HG03045 (cell line): ENCODE results near the gene METAP1.
A peak's percentile ranks its signal among the peaks of the same experiment; 100 is the strongest.
"Not testable (repeated sequence)": the region's sequence is repeated elsewhere in the genome, so short reads cannot be mapped to it uniquely, and the experiment has no call there.

ENCODE experiments used
- ATAC-seq: cut with Tn5 transposase; IDR thresholded peaks from one replicate; pipeline ENCODE4 v1.9.1; 2021; ENCODE audit warnings: mild to moderate bottlenecking, moderate library complexity; ENCODE audit not compliant: unreplicated experiment

Gene METAP1

DNA sequence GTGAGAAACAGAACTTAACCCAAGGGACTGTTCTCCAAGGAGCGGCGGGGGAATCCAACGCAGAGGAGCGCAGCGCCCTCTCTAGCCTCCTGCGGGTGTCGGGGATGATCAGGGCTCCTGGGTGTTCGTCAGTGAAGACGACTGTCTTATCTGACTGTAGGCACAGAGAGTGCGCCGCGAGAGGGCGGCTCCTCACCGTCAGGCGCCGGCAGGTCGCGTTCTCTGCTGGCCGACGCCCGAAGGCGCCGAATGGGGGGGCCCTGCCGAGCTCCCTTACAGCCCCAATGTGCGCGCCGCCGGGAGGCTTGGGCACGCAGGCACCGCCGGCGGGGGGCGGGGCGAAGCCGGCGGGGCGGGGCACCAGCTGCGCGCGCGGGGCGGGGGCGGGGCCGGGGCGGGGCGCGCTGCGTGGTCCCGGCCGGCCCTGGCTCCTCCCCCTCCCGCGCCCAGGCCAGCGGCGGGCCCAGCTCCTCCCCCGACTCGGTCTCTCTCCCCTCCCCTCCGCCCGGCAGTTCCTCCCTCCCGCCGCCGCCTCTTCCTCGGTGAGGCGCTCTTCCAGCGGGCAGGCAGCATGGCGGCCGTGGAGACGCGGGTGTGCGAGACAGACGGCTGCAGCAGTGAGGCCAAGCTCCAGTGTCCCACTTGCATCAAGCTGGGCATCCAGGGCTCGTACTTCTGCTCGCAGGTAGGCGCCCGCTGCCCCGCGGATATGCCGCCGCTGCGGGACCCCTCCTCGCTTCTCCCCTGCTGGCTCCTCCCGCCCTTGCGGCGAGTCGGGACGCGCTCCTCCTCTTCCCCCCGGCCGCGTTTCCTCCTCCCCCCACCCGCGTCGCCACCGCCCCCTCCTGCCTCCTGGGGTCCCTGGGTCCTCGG lies at the start of gene METAP1:
TSS of gene METAP1 (plus strand) at position 539 of the 873 bp plus-strand sequence. CDS start at position 572, 33 bp downstream.
- ATAC-seq: peak; percentile 94

DNA sequence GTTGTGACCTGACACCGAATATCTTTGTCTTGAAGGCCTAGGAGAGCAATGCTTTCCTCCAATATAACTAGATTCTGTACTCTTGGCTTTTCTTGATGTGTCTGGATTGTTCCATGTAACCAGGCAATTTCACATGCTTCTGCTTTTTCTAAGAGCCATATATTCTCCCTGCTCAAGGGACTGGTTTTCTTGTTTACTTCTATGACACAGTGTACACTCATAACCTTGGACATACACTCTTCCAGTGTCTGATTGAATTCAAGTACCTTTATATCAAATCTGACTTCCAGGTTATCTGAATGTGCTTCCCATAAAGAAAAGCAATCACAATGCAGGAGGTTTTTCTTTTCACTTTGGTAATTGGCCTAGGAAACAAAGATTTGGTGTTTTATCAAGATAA lies 49.2 kb upstream of the METAP1 start:
- no peak for ATAC-seq

DNA sequence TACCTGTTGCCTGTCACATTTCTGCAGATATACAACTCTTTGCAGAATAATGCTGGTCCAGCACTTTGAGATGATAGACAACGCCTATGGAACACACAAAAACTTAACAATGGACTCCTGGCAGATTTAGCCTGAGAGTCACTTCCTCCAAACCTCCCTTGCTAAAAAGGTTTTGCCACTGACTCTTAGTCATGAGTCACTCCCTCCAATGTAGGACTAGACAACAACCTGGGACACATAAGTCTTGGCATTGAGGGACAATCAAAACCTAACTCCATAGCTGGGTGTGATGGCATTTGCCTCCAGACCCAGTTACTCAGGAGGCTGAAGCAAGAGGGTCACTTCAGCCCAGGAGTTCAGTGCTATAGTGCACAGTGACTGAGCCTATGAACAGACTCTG lies 44.6 kb upstream of the METAP1 start:
- no peak for ATAC-seq

DNA sequence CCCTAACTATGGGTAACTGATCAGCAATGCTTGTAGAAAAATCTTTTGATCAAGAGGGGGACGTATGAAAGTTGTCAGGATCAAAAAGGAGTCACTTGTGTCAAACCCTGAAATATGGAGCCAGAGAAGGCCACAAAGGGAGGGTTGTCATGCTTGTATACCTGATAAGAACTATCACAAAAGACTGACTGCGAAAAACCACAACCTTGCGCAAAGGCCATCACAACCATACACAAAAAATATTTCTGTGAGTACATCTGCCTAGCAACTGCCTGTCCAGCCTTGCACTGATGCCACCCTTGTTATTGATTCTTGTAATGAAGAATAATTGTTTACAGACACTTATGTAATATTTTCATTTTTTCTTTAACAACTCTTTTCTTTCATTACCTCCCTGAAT lies 43.8 kb upstream of the METAP1 start:
- no peak for ATAC-seq

DNA sequence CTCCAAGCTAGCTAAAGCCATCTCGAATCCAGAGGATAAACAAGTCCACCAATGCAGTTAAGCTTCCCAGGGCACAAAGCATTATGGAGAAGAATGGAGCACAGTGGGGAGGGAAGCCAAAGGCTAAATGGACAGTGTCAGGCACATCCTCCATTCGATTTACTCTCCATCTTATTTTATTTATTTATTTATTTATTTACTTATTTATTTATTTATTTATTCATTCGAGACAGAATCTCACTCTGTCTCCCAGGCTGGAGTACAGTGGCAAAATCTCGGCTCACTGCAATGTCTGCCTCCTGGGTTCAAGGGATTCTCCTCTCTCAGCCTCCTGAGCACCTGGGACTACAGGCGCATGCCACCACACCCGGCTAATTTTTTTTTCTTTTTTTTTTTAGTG lies 40.3 kb upstream of the METAP1 start:
- ATAC-seq: no peak

DNA sequence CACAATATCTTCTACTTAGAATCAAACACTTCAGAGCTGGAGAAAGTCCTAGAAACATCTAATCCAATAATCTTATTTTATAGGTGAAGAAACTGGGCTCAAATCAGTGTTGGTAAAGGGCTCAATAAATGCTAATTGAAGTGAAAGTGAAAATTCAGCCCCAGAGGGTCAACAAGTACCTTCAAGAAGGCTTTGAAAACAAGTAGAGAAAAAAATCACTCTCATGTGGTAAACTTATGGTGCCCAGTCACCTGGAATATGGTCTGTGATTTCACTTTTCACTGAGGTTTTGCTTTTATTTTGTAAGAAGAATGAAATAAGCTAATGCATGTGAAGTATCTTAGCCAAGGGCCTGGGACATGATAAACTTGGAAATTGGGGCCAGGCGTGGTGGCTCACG lies 37.5 kb upstream of the METAP1 start:
- no peak for ATAC-seq

DNA sequence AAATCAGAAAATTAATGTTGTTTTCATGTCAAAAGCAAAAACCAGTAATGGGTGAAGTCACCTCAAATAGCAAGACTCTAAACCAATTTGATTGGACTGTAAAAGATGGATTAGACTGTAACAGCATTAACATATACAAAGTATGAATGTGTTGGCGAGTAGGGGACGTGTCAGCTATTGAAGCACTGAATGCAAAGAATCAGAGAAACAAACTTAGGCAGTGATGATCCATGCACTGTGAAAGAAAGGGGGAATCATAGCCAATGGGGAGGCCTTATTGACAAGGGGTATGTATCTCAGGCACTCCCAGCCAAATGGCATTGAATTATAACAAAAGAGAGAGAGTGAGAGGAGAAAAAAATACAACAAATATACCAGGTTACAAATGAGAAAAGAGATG lies 36.1 kb upstream of the METAP1 start:
- no peak for ATAC-seq

DNA sequence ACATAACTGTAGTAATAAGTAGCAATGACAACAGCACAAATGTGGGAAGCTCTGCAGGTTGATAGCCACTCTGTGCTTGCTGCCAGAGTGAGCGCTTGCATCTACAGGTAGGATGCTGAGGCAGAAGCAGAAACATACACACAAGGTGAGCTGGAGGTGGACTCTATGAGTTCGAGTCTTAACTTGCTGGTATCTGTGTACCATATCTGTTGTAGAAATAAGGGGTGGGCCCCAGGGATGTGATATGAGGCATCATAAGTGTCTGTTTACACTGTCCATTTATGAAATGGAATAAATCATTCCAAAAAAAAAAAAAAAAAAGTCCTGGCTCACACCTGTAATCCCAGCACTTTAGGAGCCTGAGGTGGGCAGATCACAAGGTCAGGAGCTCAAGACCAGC lies 33.8 kb upstream of the METAP1 start:
- no peak for ATAC-seq

DNA sequence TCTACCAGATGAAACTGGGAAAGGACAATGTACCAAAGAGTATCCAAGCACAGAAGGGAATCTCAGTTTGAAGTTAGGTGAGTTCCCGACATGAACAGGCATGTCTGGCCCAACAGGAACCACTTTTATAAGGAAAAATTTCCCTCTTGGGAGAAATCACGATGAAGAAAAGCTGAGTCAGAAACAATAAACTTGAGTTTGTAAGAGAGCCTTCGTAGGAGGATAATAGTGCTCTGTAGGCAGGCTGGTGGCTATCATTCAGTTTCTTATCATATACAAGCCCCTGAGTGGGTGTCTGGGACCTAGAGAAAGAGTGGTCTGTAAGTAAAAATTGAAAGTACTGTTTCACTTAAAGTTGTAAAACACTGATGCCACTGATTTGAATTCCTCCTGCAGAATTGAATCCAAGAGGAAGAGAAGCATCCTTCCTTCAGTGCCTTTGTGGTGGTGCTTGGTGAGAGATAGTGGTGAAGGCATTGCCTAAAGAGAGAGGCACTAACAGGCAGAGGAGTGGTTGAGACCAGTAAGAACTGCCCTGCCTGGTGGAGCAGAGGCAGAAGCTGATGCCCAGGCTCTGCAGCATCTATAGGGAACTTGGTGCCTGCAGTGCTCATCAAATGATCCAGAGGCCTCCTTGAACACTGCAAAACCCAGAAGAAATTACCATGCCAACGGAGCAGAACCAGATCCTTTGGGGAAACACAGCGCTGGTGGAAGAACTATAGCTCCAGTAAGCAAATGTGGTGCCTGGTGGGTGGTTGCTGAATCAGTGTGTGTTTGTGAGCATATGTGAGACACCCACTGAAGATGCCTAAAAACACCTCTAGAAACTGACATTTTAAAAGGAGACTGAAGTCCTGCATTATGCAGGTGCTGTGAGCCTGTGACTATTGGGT lies 31.7 kb upstream of the METAP1 start:
- no peak for ATAC-seq

DNA sequence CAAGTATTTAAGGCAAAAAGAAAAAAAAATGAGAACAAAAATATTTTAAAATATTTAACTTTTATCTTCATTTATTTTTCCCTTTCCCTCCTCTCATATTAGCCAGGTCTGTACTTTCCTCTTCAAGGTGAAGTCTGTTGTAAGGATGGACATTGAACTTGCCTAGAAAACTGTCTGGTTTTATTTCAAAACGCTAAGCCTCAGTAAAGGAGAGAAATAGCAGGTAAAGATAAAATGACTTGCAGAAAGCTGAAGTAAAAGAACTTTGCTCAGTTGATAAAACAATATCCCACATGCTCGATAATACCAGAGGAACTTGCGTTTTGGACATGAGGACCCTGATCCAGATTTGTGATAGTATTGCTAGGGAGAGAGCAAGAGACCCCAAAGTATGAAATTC lies 28.6 kb upstream of the METAP1 start:
- ATAC-seq: no peak

DNA sequence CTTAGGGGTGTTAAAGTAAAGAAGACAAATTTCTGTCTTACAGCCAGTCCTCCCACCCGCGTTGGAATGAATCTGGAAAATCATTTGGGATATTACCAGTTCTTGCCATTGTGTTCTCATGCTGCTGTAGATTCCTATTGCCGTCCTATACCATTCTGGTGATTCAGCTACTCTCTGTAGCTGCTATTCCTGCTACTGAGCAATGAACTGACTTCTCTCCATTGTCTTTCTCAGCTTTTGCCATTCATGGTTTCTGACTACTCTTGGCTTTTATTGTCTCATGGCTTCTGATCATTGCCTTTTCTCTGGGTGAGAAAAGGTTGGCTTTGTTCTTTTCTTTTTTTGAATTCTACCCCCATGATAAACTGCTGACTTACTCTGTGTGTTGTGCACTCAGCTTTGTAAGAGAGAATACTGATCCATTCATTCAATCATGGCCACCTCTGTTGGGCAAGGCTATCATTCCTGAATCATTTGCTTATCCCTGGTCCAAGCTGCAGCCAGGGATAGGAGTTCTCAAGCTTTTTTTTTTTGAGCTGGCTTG lies 27.7 kb upstream of the METAP1 start:
- ATAC-seq: no peak

DNA sequence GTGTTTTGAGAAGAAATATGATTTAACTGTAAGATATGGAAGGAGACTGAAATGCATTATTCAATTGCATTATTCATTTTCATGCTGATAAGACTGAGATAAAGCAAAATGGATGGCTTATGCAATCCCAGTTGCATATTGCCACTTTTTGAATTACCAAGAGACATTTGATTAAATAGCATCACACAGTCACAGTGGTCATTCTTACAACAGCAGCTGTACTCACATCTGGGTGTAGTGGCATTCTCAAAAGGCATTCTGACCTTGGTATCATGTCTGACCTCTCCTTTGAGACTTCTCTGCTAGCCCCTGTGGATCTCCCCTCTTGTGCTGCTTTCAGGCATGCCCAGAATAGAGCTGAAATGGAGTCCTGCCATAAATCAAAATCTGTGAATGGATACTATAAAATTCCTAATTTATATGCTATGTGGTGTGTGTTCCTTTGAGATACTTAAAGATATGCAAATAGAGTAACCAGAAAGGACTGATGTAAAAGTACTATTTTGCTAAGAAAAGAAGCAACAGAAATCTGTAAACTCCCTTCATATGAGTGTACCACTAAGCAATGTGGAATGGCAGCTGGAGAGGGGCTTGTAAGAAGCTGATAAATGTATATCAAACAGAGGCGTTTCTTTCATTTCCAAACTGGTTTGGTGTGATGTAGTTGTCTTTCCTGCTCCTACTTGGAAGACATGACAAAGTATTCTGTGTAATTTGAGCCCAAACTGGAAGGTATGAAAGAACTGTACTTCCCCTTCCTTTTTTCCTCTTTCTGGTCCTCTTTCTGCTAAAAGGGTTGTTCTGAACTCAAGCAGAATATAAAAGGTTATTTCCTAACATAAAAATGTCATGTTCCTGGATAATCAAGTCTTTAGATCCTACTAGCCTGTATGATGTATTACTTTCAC lies 25.4 kb upstream of the METAP1 start:
- no peak for ATAC-seq

DNA sequence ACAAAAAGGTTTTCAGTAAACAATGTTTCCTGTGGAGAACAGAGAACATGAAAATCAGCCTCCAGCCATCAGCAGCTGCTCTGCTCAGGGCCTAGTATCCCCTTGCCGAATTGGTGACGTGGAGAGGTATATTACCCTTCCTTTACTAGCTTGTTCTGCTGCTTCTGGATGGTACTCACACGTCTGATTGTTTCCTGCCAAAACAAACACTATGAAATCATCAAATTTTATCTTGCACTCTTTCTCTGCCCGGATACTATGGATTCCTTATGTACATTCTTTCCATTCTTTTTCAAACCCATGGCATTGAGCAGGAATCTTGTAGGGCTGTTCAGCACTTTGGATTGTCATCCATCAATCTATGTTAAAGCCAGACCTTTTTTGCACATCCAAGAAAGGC lies 18.8 kb upstream of the METAP1 start:
- ATAC-seq: no peak

DNA sequence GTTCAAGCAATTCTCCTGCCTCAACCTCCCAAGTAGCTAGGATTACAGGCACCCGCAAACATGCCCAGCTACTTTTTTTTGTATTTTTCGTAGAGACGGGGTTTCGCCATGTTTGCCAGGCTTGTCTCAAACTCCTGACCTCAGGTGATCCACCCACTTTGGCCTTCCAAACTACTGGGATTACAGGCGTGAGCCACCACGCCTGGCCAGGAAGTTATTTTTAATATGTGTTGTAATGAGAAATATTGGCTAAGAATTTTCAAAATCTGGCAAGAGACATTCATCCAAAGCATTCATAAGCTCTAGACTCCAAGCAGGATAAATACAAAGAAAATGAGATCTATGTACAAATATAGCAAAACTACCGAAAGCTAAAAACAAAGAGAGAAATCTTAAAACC lies 18.0 kb upstream of the METAP1 start:
- no peak for ATAC-seq

DNA sequence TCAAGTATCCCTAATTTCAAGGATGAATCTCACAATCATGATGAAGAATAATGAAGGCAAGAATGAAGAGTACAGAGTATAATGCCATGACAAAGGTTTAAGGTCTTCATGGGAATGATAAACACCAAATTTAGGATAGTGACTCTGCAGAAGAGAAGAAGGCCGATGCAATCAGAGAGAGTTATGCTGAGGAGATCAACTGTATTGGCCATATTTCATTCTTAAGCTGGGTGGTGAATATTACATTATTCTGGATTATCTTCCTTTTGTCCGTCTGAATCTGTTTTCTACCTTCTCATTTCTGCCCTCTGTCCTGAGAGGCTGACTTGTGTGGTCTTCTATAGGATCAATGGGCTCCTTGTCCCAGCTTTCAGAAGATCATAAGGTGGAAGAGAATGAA lies 7.8 kb upstream of the METAP1 start:
- ATAC-seq: no peak

DNA sequence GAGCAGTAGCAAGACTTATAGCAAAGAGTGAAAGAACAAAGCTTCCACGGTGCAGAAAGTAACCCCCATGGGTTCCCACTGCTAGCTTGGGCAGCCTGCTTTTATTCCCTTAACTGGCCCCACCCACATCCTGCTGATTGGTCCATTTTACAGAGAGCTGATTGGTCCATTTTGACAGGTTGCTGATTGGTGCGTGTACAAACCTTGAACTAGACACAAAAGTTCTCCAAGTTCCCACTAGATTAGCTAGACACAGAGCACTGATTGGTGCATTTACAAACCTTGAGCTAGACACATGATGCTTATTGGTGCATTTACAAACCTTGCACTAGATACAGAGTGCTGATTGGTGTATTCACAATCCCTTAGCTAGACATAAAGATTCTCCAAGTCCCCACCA lies 2.7 kb upstream of the METAP1 start:
- ATAC-seq: not testable (repeated sequence)

DNA sequence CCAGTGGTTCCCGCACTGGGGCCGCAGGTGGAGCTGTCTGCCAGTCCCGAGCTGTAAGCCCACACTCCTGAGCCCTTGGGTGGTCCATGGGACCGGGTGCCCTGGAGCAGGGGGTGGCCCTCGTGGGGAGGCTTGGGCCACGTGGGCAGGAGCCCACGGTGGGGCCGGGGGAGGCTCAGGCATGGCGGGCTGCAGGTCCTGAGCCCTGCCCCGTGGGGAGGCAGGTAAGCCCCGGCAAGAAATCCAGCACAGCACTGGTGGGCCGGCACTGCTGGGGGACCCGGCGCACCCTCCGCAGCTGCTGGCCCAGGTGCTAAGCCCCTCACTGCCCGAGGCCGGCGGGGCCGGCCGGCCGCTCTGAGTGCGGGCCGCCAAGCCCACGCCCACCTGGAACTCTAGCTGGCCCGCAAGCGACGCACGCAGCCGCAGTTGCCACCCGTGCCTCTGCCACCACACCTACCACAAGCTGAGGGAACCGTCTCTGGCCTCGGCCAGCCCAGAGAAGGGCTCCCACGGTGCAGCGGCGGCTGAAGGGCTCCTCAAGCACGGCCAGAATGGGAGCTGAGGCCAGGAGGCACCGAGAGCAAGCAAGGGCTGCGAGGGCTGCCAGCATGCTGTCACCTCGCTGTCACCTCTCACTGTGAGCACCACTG lies 2.0 kb upstream of the METAP1 start:
- ATAC-seq: no peak

DNA sequence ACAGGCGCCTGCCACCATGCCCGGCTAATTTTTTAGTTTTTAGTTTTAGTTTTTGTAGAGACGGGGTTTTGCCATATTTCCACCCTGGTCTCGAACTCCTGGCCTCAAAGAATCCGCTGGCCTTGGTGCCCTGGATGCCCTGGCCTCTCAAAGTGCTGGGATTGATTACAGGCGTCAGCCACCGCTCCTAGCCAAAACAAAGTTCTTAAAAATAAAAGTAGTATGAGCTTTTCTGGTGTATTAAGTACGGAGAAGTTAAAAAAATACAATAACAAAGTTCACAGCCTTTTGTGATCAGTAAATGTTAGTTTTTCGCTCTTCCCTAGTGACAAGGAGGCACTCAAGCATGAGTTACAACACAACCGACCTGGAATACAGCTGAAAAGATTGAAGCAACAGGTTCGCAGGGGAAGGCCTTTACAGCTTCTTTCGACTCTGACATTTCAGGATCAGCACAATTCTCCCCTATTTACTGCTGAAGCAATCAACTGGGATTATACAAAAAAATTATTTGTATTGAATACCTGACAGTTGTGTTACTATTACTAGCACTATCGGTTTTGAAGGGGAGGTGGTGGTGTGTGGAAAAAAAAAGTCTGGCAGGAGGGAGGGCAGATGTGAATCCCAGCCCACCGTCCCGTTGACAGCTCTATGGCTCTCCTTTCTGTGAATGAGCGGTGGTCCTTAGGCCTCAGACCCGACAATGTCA lies 893 bp upstream of the METAP1 start:
- ATAC-seq: no peak

DNA sequence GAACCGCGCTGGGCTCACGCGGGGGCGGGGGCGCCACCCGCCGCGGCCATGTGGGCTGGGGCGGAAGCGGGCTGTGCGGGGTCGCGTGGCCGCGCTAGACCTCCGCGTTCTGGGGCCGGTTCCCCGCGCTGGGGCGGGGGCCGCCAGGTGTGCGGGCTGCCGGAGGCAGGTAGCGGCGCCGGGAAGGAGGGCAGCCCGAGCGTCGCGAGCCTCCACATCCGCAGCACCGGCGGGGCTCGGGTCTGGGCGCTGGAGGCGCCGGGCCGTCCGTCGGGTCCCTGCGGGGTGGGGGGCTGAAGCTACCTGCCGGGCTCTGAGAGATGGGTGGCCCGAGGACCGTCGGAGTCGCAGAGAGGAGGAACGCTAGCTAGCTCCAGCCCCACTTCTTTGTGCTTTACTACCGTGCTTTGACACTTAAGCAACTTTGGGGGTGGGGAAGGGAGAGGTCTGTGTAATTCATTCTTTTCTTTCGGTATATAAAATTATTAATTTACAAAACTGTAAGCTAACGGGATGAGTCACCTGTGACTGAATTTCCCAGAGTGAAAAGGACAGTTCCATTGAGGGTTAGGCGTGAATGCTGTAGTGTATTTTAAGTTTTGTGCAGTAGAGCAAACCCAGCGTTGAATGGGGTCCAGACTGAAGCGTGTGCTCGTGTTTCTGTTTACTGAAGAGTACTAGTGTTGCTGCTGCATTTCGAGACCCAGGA lies 689 bp downstream of the METAP1 start:
- ATAC-seq: peak; percentile 26
